HCT116 (cell line): ENCODE data around the gene GOLGA3. TPM values are rescaled to one million over a fixed set of nuclear protein-coding genes. Genes with fewer than 3 reads are reported as not detected.

ENCODE experiments used
- ATAC-seq: fragments of 200-7000 bp; cut with Tn5 transposase; 2 replicates; pipeline ENCODE4 v1.9.1; 2020; ENCODE audit warnings: mild to moderate bottlenecking, moderate library complexity
- BruUV-seq: library from RNA; stranded (reverse); fragments of 400-500 nt; replicated peaks from 2 replicates; lab custom pipeline; 2021; lab: Mats Ljungman, UMichigan
- CTCF ChIA-PET: fragments of 300-600 bp; sonication (Branson Sonifier 250); formaldehyde crosslinking; loops from one replicate; lab custom pipeline; 2021; ENCODE audit warnings: antibody characterized with exemption; lab: Charles Lee
- POLR2A ChIA-PET: fragments of 300-600, 350-600 bp; sonication (Branson Sonifier 250); formaldehyde crosslinking; loops from one replicate; lab custom pipeline; 2021; ENCODE audit warnings: antibody characterized with exemption; lab: Charles Lee
- RAD21 ChIA-PET, 2 experiments: fragments of 300-600 bp; sonication (Branson Sonifier 250); formaldehyde crosslinking; loops; one replicate each; lab custom pipeline; 2023; ENCODE audit warnings: low total read pairs in 2 of 2; ENCODE audit not compliant: uncharacterized antibody in 2 of 2, unreplicated experiment in 2 of 2, low non-redundant PET in 1 of 2; lab: Charles Lee
- DNase-seq: peaks from one replicate; pipeline ENCODE4 v3.0.0-alpha.2; 2010; ENCODE audit warnings: low read depth, low spot score
- H2AFZ ChIP-seq: fragments of 200-600 bp; shearing (Covaris generic), sonication (generic); 2 replicates; pipeline ENCODE4 v1.6.1; 2017; ENCODE audit warnings: low read depth, mixed run types, mixed read lengths, antibody characterized with exemption, low read length; ENCODE audit not compliant: poor library complexity, severe bottlenecking
- H3K27ac ChIP-seq: 2 replicates; pipeline ENCODE4 v1.5.1; 2012; ENCODE audit warnings: low read depth, low read length
- H3K27me3 ChIP-seq: fragments of 200-600 bp; sonication (generic); 2 replicates; pipeline ENCODE4 v1.6.1; 2016; ENCODE audit warnings: mixed run types, low read length, mixed read lengths; ENCODE audit not compliant: insufficient read depth
- H3K36me3 ChIP-seq, 2 experiments: fragments of 200-500 bp in 1 of 2; fragments of 200-600 bp in 1 of 2; sonication (Bioruptor generic) in 1 of 2; sonication (generic) in 1 of 2; 2 replicates each; pipeline versions ENCODE4 v1.5.1 to v1.6.1; 2014 to 2016; ENCODE audit warnings: low read length in 2 of 2, inconsistent platforms in 1 of 2, mixed read lengths in 1 of 2, mixed run types in 1 of 2; ENCODE audit not compliant: insufficient read depth in 2 of 2, control insufficient read depth in 1 of 2
- H3K4me1 ChIP-seq, 2 experiments: fragments of 200-600 bp in 1 of 2; sonication (generic) in 1 of 2; 2 replicates each; pipeline versions ENCODE4 v1.5.1 to v1.6.1; 2012 to 2017; ENCODE audit warnings: low read length in 2 of 2, inconsistent platforms in 1 of 2, mild to moderate bottlenecking in 1 of 2, mixed read lengths in 1 of 2, mixed run types in 1 of 2, moderate library complexity in 1 of 2; ENCODE audit not compliant: insufficient read depth in 2 of 2, control insufficient read depth in 1 of 2
- H3K4me2 ChIP-seq: fragments of 200-600 bp; sonication (generic); 2 replicates; pipeline ENCODE4 v1.6.1; 2017; ENCODE audit warnings: mixed run types, low read length, mixed read lengths
- H3K4me3 ChIP-seq, 2 experiments: fragments of 200-600 bp in 1 of 2; sonication (generic) in 1 of 2; replicated peaks in 1 of 2; 2 replicates each; pipeline ENCODE4 v1.5.1; 2011 to 2016; ENCODE audit warnings: low read length in 2 of 2, control low read depth in 1 of 2, low read depth in 1 of 2, mild to moderate bottlenecking in 1 of 2, mixed read lengths in 1 of 2, mixed run types in 1 of 2
- H3K79me2 ChIP-seq: fragments of 200-600 bp; sonication (generic); 2 replicates; pipeline ENCODE4 v1.6.1; 2017; ENCODE audit warnings: mild to moderate bottlenecking, mixed run types, low read length, moderate library complexity, mixed read lengths; ENCODE audit not compliant: insufficient read depth
- H3K9ac ChIP-seq: fragments of 200-600 bp; sonication (generic); 2 replicates; pipeline ENCODE4 v1.6.1; 2016; ENCODE audit warnings: low read length, mixed read lengths
- H3K9me2 ChIP-seq: fragments of 200-600 bp; sonication (generic), shearing (Covaris generic); 2 replicates; pipeline ENCODE4 v1.6.1; 2017; ENCODE audit warnings: mixed run types, mild to moderate bottlenecking, moderate library complexity; ENCODE audit not compliant: insufficient read depth
- H3K9me3 ChIP-seq, 2 experiments: fragments of 200-500 bp in 1 of 2; fragments of 200-600 bp in 1 of 2; sonication (Bioruptor generic) in 1 of 2; sonication (generic) in 1 of 2; 2 replicates each; pipeline ENCODE4 v1.6.1; 2014 to 2017; ENCODE audit warnings: low read length in 2 of 2, mixed read lengths in 2 of 2, inconsistent platforms in 1 of 2, low read depth in 1 of 2, mild to moderate bottlenecking in 1 of 2, mixed run types in 1 of 2, moderate library complexity in 1 of 2; ENCODE audit not compliant: control insufficient read depth in 1 of 2, insufficient read depth in 1 of 2
- H4K20me1 ChIP-seq: fragments of 200-600 bp; sonication (generic), shearing (Covaris generic); 2 replicates; pipeline ENCODE4 v1.6.1; 2017; ENCODE audit warnings: mixed run types, mild to moderate bottlenecking, moderate library complexity; ENCODE audit not compliant: insufficient read depth
- ATF3 ChIP-seq: IDR thresholded peaks from 2 replicates; pipeline ENCODE4 v1.6.1; 2012
- EGR1 ChIP-seq: IDR thresholded peaks from 2 replicates; pipeline ENCODE4 v1.6.1; 2012; ENCODE audit warnings: low read depth
- ELF1 ChIP-seq: IDR thresholded peaks from 2 replicates; pipeline ENCODE4 v1.6.1; 2012; ENCODE audit warnings: low read depth, borderline replicate concordance
- EZH2 ChIP-seq: fragments of 200-600 bp; sonication (generic); IDR thresholded peaks from 2 replicates; pipeline ENCODE4 v1.6.1; 2017; ENCODE audit warnings: antibody characterized with exemption, mixed run types
- FOSL1 ChIP-seq: IDR thresholded peaks from 2 replicates; pipeline ENCODE4 v1.6.1; 2012; ENCODE audit warnings: low read depth
- REST ChIP-seq: IDR thresholded peaks from 2 replicates; pipeline ENCODE4 v1.6.1; 2012; ENCODE audit warnings: low read depth
- SRF ChIP-seq: IDR thresholded peaks from 2 replicates; pipeline ENCODE4 v1.6.1; 2012; ENCODE audit warnings: low read depth
- TCF7L2 ChIP-seq: IDR thresholded peaks from 2 replicates; pipeline ENCODE4 v1.7.0; 2011; ENCODE audit warnings: borderline replicate concordance, inconsistent platforms; ENCODE audit not compliant: insufficient read depth, insufficient read length; ENCODE audit errors: extremely low read depth
- YY1 ChIP-seq: IDR thresholded peaks from 2 replicates; pipeline ENCODE4 v1.6.1; 2011; ENCODE audit warnings: low read length, low read depth, moderate library complexity, mild to moderate bottlenecking; ENCODE audit not compliant: insufficient replicate concordance; ENCODE audit errors: extremely low read depth
- intact Hi-C: fragments of 100-400 bp; cut with micrococcal nuclease; formaldehyde crosslinking; loops from 2 replicates; pipeline ENCODE4 v1.10.0; 2022
- total RNA-seq: library from RNA; stranded (reverse); gene quantifications from one replicate; pipeline ENCODE4 v1.2.1, GENCODE V29; 2021; ENCODE audit not compliant: unreplicated experiment
- TF ChIP-seq, protein P1 (sequence below), 3 experiments: fragments of 200-600 bp in 1 of 3; sonication (generic) in 1 of 3; IDR thresholded peaks in 2 of 3; conservative IDR thresholded peaks in 1 of 3; 2 replicates each; pipeline ENCODE4 v1.5.1; 2012 to 2017; ENCODE audit warnings: low read depth in 2 of 3, low read length in 2 of 3, antibody characterized with exemption in 1 of 3, borderline replicate concordance in 1 of 3, control low read depth in 1 of 3, mild to moderate bottlenecking in 1 of 3, mixed read lengths in 1 of 3, mixed run types in 1 of 3, moderate library complexity in 1 of 3; ENCODE audit not compliant: insufficient read depth in 1 of 3

GOLGA3 gene
- total RNA-seq, 1 experiment from 2014 or later: 35.1 TPM

DNA sequence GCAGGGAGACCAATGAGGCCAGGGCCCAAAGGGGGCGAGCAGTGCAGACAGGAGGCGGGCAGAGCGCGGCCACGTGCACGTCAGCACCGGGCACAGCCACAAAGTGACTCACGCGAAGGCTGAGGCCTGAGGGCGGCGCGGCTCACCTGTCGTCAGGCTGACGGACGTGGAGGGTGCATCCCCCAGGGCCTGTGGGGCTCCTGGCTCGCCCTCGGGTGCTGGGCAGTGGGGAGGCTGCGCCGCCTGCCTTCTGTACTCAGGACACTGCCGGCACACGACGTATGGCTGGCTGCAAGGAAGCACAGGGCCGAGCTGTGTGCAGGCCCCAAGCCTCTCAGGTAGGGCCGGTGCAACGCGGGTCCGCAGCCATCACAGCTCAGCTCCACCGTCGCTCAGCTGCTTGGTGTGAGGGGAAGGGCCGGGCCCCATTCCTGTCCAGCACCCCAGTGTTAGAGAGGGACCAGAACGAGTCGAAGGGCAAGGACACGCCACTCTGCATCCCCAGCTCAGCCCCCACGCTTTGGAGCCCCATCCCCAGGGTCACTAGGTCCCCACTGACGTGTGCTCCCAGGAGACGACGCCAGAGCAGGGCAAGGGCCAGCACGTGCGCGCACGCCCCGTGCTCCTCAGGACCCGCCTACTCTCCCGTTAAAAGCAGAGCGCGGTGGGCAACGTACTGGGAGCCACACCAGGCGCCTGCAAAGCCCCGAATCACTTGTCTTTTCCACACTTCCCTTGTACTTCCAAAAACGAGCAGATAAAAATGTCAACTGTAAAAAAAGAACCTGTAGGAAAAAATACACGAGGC lies 24.8 kb upstream of the GOLGA3 start (continued):
- no peak for TF ChIP-seq REST
- TF ChIP-seq ELF1: no peak
- no peak for TF ChIP-seq FOSL1
- TF ChIP-seq, protein P1, sequence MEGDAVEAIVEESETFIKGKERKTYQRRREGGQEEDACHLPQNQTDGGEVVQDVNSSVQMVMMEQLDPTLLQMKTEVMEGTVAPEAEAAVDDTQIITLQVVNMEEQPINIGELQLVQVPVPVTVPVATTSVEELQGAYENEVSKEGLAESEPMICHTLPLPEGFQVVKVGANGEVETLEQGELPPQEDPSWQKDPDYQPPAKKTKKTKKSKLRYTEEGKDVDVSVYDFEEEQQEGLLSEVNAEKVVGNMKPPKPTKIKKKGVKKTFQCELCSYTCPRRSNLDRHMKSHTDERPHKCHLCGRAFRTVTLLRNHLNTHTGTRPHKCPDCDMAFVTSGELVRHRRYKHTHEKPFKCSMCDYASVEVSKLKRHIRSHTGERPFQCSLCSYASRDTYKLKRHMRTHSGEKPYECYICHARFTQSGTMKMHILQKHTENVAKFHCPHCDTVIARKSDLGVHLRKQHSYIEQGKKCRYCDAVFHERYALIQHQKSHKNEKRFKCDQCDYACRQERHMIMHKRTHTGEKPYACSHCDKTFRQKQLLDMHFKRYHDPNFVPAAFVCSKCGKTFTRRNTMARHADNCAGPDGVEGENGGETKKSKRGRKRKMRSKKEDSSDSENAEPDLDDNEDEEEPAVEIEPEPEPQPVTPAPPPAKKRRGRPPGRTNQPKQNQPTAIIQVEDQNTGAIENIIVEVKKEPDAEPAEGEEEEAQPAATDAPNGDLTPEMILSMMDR (IDR thresholded peaks at IDR 0.05 in 2 of 3, conservative IDR thresholded peaks at IDR 0.05 in 1 of 3; ENCODE audit: borderline replicate concordance in 1 of 3, insufficient read depth in 1 of 3, low read depth in 2 of 3, low read length in 2 of 3): no peak

- H3K9me2 ChIP-seq: no peaks in the 10 kb centered on the region
- H3K9ac ChIP-seq: no peak overlapping the region
- BruUV-seq: no TSS peak
- intact Hi-C loops: no loop called here
- no peaks in the 10 kb centered on the region; a peak in 1 of 4 replicates for H3K9me3 ChIP-seq
- POLR2A ChIA-PET: no interaction called here
- ATAC-seq (no peak), DNase-seq (no peak)
- no peaks in the 10 kb centered on the region for H3K79me2 ChIP-seq
- H3K36me3 ChIP-seq: no peaks in the 10 kb centered on the region
- no peak overlapping the region for H2AFZ ChIP-seq
- no peaks in the 10 kb centered on the region for H3K27me3 ChIP-seq
- H3K27ac ChIP-seq: no peak overlapping the region
- no peaks in the 10 kb centered on the region for H3K4me1 ChIP-seq
- H3K4me2 ChIP-seq: no peak overlapping the region
- RAD21 ChIA-PET: no interaction called here
- no peaks in the 10 kb centered on the region for H4K20me1 ChIP-seq
- CTCF ChIA-PET: no interaction called here
- H3K4me3 ChIP-seq: no peak overlapping the region
- TF ChIP-seq ATF3 (no peak), REST (no peak), SRF (no peak), TCF7L2 (no peak), EGR1 (no peak), EZH2 (no peak), YY1 (no peak)
Measured at GRCh38 chr12:132852496-132852895, 23.8 kb upstream of the GOLGA3 start.
